H1 (cell line): Measurements from ENCODE around the gene HACL1. TPM values are rescaled to one million over a fixed set of nuclear protein-coding genes. Genes with fewer than 3 reads are reported as not detected.

Experiments
- CTCF ChIA-PET: fragments of 300-600 bp; sonication (Branson Sonifier 250); formaldehyde crosslinking; loops from one replicate; lab custom pipeline; 2021; ENCODE audit not compliant: partially characterized antibody; lab: Charles Lee
- POLR2A ChIA-PET: fragments of 300-600 bp; sonication (Branson Sonifier 250); formaldehyde crosslinking; loops from one replicate; lab custom pipeline; 2021; ENCODE audit warnings: inconsistent platforms; ENCODE audit not compliant: partially characterized antibody; lab: Charles Lee
- DNase-seq, 2 experiments: peaks; one replicate each; pipeline versions ENCODE4 v3.0.0 to v3.0.0-alpha.2; 2010 to 2022; ENCODE audit warnings: low spot score in 2 of 2, low read depth in 1 of 2, mixed read lengths in 1 of 2
- FAIRE-seq: peaks from 2 replicates; lab custom pipeline; 2011; peaks lifted over from hg19 to GRCh38; lab: Jason Lieb, UNC
- H2AFZ ChIP-seq: 2 replicates; pipeline ENCODE4 v1.8.1; 2012; ENCODE audit warnings: low read length, inconsistent platforms
- H2AK5ac ChIP-seq: 2 replicates; pipeline ENCODE4 v1.6.1; 2013; ENCODE audit warnings: low read depth, low read length
- H2BK120ac ChIP-seq: replicated peaks from 2 replicates; pipeline ENCODE3; 2013; ENCODE audit warnings: low read depth, low read length, inconsistent platforms
- H2BK12ac ChIP-seq: 2 replicates; pipeline ENCODE4 v1.6.1; 2013; ENCODE audit warnings: low read depth, low read length
- H2BK15ac ChIP-seq: 2 replicates; pipeline ENCODE4 v1.6.1; 2013; ENCODE audit warnings: low read length
- H2BK20ac ChIP-seq: 2 replicates; pipeline ENCODE4 v1.6.1; 2013; ENCODE audit warnings: low read length
- H2BK5ac ChIP-seq: 2 replicates; pipeline ENCODE4 v1.6.1; 2013; ENCODE audit warnings: low read depth, low read length
- H3K14ac ChIP-seq: 2 replicates; pipeline ENCODE4 v1.6.1; 2013; ENCODE audit warnings: inconsistent platforms; ENCODE audit not compliant: insufficient read length
- H3K18ac ChIP-seq: 2 replicates; pipeline ENCODE4 v1.6.1; 2013; ENCODE audit warnings: low read length; ENCODE audit errors: extremely low read depth
- H3K23ac ChIP-seq: 2 replicates; pipeline ENCODE4 v1.6.1; 2013; ENCODE audit warnings: inconsistent platforms; ENCODE audit not compliant: insufficient read length
- H3K23me2 ChIP-seq: 2 replicates; pipeline ENCODE4 v1.6.1; 2013; ENCODE audit warnings: low read depth, low read length
- H3K27ac ChIP-seq: 2 replicates; pipeline ENCODE4 v1.6.1; 2011; ENCODE audit warnings: low read depth, low read length, inconsistent platforms
- H3K27me3 ChIP-seq, 4 experiments: replicated peaks in 1 of 4; 1 replicate in 1 of 4; 2 replicates in 3 of 4; pipeline versions ENCODE4 v1.6.1 to v1.8.1; 2011 to 2013; ENCODE audit warnings: low read length in 3 of 4, mild to moderate bottlenecking in 3 of 4, inconsistent platforms in 2 of 4, mixed read lengths in 2 of 4, moderate library complexity in 1 of 4; ENCODE audit not compliant: control insufficient read depth in 3 of 4, insufficient read depth in 3 of 4; ENCODE audit errors: extremely low read depth in 1 of 4
- H3K36me3 ChIP-seq, 4 experiments: 2 replicates each; pipeline versions ENCODE4 v1.6.1 to v1.8.1; 2011 to 2013; ENCODE audit warnings: mild to moderate bottlenecking in 4 of 4, low read length in 3 of 4, moderate library complexity in 2 of 4, control low read depth in 1 of 4, inconsistent platforms in 1 of 4; ENCODE audit not compliant: insufficient read depth in 4 of 4, control insufficient read depth in 2 of 4
- H3K4ac ChIP-seq: replicated peaks from 2 replicates; pipeline ENCODE3; 2013; ENCODE audit warnings: low read length, low read depth, mixed read lengths, inconsistent platforms; ENCODE audit not compliant: insufficient read length
- H3K4me1 ChIP-seq, 4 experiments: replicated peaks in 1 of 4; 1 replicate in 1 of 4; 2 replicates in 3 of 4; pipeline versions ENCODE4 v1.6.1 to v1.8.1; 2011 to 2013; ENCODE audit warnings: low read length in 3 of 4, inconsistent platforms in 2 of 4, mixed read lengths in 1 of 4; ENCODE audit not compliant: insufficient read depth in 4 of 4, control insufficient read depth in 3 of 4
- H3K4me2 ChIP-seq, 2 experiments: 2 replicates each; pipeline versions ENCODE4 v1.6.1 to v1.8.1; 2011 to 2013; ENCODE audit warnings: low read depth in 2 of 2, low read length in 2 of 2, control low read depth in 1 of 2, inconsistent platforms in 1 of 2, mild to moderate bottlenecking in 1 of 2; ENCODE audit not compliant: insufficient read depth in 1 of 2
- H3K4me3 ChIP-seq, 4 experiments: fragments of 200-600, 300-600 bp in 1 of 4; sonication (generic), shearing (Covaris generic), sonication (Bioruptor Twin) in 1 of 4; 2 replicates each; pipeline versions ENCODE4 v1.5.1 to v1.8.1; 2011 to 2016; ENCODE audit warnings: low read length in 4 of 4, low read depth in 3 of 4, control low read depth in 2 of 4, inconsistent platforms in 2 of 4, mild to moderate bottlenecking in 2 of 4, mixed read lengths in 1 of 4, moderate library complexity in 1 of 4; ENCODE audit not compliant: insufficient read depth in 2 of 4; ENCODE audit errors: extremely low read depth in 1 of 4
- H3K56ac ChIP-seq: replicated peaks from 2 replicates; pipeline ENCODE3; 2013; ENCODE audit warnings: low read depth, mild to moderate bottlenecking, mixed read lengths, low read length, inconsistent platforms; ENCODE audit not compliant: insufficient read length
- H3K79me1 ChIP-seq: 2 replicates; pipeline ENCODE4 v1.6.1; 2013; ENCODE audit warnings: low read depth, low read length, control low read depth
- H3K79me2 ChIP-seq, 2 experiments: 2 replicates each; pipeline versions ENCODE4 v1.6.1 to v1.8.1; 2012 to 2013; ENCODE audit warnings: low read length in 2 of 2, mild to moderate bottlenecking in 2 of 2, inconsistent platforms in 1 of 2; ENCODE audit not compliant: insufficient read depth in 2 of 2, control insufficient read depth in 1 of 2
- H3K9ac ChIP-seq, 4 experiments: replicated peaks in 1 of 4; 1 replicate in 1 of 4; 2 replicates in 3 of 4; pipeline versions ENCODE4 v1.6.1 to v1.8.1; 2011 to 2013; ENCODE audit warnings: low read depth in 3 of 4, low read length in 3 of 4, control low read depth in 2 of 4, mild to moderate bottlenecking in 2 of 4, moderate library complexity in 2 of 4, inconsistent platforms in 1 of 4; ENCODE audit errors: extremely low read depth in 1 of 4
- H3K9me3 ChIP-seq, 2 experiments: 2 replicates each; pipeline versions ENCODE4 v1.6.1 to v1.8.1; 2012 to 2013; ENCODE audit warnings: mild to moderate bottlenecking in 2 of 2, moderate library complexity in 2 of 2, control low read depth in 1 of 2, inconsistent platforms in 1 of 2, low read depth in 1 of 2, low read length in 1 of 2, mixed read lengths in 1 of 2; ENCODE audit not compliant: insufficient read depth in 2 of 2
- H4K20me1 ChIP-seq, 2 experiments: replicated peaks in 1 of 2; 2 replicates each; pipeline versions ENCODE3 to v1.8.1; 2011 to 2013; ENCODE audit warnings: inconsistent platforms in 2 of 2, low read length in 2 of 2, mild to moderate bottlenecking in 1 of 2; ENCODE audit not compliant: insufficient read depth in 2 of 2, control insufficient read depth in 1 of 2
- H4K5ac ChIP-seq: 2 replicates; pipeline ENCODE4 v1.6.1; 2013; ENCODE audit warnings: low read length, low read depth, mixed read lengths, inconsistent platforms; ENCODE audit not compliant: insufficient read length
- H4K8ac ChIP-seq: 2 replicates; pipeline ENCODE4 v1.8.0; 2013; ENCODE audit warnings: mild to moderate bottlenecking, moderate library complexity, low read length, inconsistent platforms; ENCODE audit not compliant: insufficient read depth; ENCODE audit errors: extremely low read depth
- H4K91ac ChIP-seq: replicated peaks from 2 replicates; pipeline ENCODE3; 2013; ENCODE audit warnings: low read length, mixed read lengths, inconsistent platforms; ENCODE audit not compliant: insufficient read length
- CEBPB ChIP-seq: IDR thresholded peaks from 2 replicates; pipeline ENCODE4 v1.6.1; 2012; ENCODE audit warnings: low read depth, low read length
- WGBS, 2 experiments: shearing (Covaris generic) in 1 of 2; methylation state at CpG; one replicate each; pipeline versions ENCODE4 v1.1.6 to v1.1.7; 2013 to 2015; ENCODE audit warnings: low lambda C conversion rate in 2 of 2, mixed read lengths in 2 of 2, inconsistent platforms in 1 of 2, low coverage in 1 of 2, missing lambda C conversion rate in 1 of 2; ENCODE audit not compliant: insufficient replicate concordance in 2 of 2, insufficient coverage in 1 of 2, insufficient read length in 1 of 2; ENCODE audit errors: extremely low coverage in 1 of 2, missing lambda C conversion rate in 1 of 2; 5-methylcytosine and 5-hydroxymethylcytosine counted together
- polyA plus RNA-seq, 7 experiments: library from polyadenylated mRNA; depleted of rRNA in 3 of 7; stranded (reverse) in 5 of 7; unstranded in 2 of 7; fragments of >200 nt in 5 of 7; fragments of 200-250 nt in 2 of 7; gene quantifications; 1 replicate in 5 of 7; 2 replicates in 1 of 7; 4 replicates in 1 of 7; pipeline versions ENCODE4 v1.2.1 to v1.2.3, GENCODE V29; 2011 to 2013; ENCODE audit warnings: missing spikeins in 2 of 7, mixed read lengths in 2 of 7
- total RNA-seq: library from RNA; stranded (reverse); fragmentation: NEBNext Ultra II Directional; extraction: Animal tissue kit (Norgen Biotek cat#: 25700); gene quantifications from 2 replicates; pipeline ENCODE4 v1.2.1, GENCODE V29; 2021

Gene HACL1
- total and polyA plus RNA-seq, 2 of the 8 experiments (the other 6 are each of a cell fraction or from before 2014, with no cell fraction given): 38.2 to 46.0 TPM

GRCh38 chr3:15549846-15550245 is 51.5 kb downstream of the HACL1 start:
- Histone ChIP-seq H2BK12ac (no peak overlapping the region), H4K8ac (no peak overlapping the region), H3K18ac (no peak overlapping the region), H2BK20ac (no peak overlapping the region)
- no peak for TF ChIP-seq CEBPB
- TF ChIP-seq, all 59 proteins: peak for 0
- Histone ChIP-seq H2BK120ac (no peak overlapping the region), H3K9me3 (no peaks in the 10 kb centered on the region; a peak in 1 of 4 replicates), H3K27ac (no peak overlapping the region), H3K79me2 (no peaks in the 10 kb centered on the region), H3K79me1 (no peaks in the 10 kb centered on the region), H2BK5ac (no peak overlapping the region), H3K4me3 (no peak overlapping the region), H4K91ac (no peak overlapping the region), H4K5ac (no peak overlapping the region), H3K56ac (no peak overlapping the region), H3K4me2 (no peak overlapping the region), H3K9ac (no peak overlapping the region), H3K4me1 (no peaks in the 10 kb centered on the region), H3K14ac (no peak overlapping the region), H3K23ac (no peak overlapping the region), H3K27me3 (no peaks in the 10 kb centered on the region), H3K36me3 (peaks cover 0 to 3% (median 0%) of the 10 kb centered on the region in 4 experiments; a peak in 1 of 8 replicates), H2AK5ac (no peak overlapping the region), H3K23me2 (no peaks in the 10 kb centered on the region), H4K20me1 (peaks cover 0 to 2% of the 10 kb centered on the region in 2 experiments), H2BK15ac (no peak overlapping the region), H3K4ac (no peak overlapping the region), H2AFZ (no peak overlapping the region)
- DNase-seq (no peak), FAIRE-seq (no peak)
- CTCF ChIA-PET: interaction anchor here (0.8 to 1.2 kb wide), 4 partner anchors 21 to 346 kb away, joined by 3 to 6 read pairs (median 3); no protein-coding TSS in a partner anchor
- WGBS, 2 experiments: 86% methylated on average over 6 of the region's 6 CpGs; no CpG with 5 or more reads in 1 of the 2 experiments
- POLR2A ChIA-PET: no interaction called here
